NCI-H446 (cell line): ENCODE measurements around the gene DDX1.
"Not testable (repeated sequence)": the region's sequence is repeated elsewhere in the genome, so short reads cannot be mapped to it uniquely, and the experiment has no call there.

Source experiments
- DNase-seq, 2 experiments: peaks; one replicate each; lab custom pipeline; 2025; lab: John Stamatoyannopoulos, UW

DDX1 gene

GRCh38 chr2:15677141-15677843, 85.6 kb downstream of the DDX1 start:
- DNase-seq, result no peak

- no peak for DNase-seq
These were observed 86.7 kb downstream of the DDX1 start for GRCh38 chr2:15678346-15678745.

GRCh38 chr2:15678909-15679308, 87.2 kb downstream of the DDX1 start:
- no peak for DNase-seq

GRCh38 chr2:15679386-15679924, 87.8 kb downstream of the DDX1 start:
- DNase-seq, result no peak

- DNase-seq, result not testable (repeated sequence)
These were observed 88.5 kb downstream of the DDX1 start for GRCh38 chr2:15680132-15680531.
